ENCODE measurements around the gene MICAL3.

Gene MICAL3

DNA sequence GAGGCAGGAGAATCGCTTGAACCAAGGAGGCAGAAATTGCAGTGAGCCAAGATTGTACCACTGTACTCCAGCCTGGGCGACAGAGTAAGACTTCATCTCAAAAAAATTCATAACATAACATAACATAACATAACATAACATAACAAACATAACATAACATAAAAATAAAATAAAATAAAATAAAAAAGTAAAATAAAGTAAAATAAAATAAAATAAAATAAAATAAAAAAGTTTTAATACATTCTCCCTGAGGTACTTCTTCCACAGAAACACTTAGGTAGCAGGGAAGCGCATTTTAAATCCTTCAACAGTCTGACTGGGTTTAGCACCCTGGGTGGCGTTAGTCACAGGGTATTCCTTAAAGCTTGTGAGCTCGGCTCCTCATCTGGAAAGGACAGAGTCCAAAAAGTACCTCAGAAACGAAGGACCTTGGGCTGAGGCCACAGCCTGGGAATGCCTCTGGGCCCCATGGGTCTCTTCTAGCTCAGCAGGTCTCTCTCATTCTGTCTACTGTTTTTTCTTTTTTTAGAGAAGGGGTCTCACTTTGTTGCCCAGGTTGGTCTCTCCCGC lies 41.7 kb downstream of the MICAL3 start:
- no peak overlapping the region for H3K27ac ChIP-seq
- no peaks in the 10 kb centered on the region for H3K36me3 ChIP-seq (replicated peaks)
- H3K4me3 ChIP-seq (ENCODE audit: low read depth, low read length): no peak overlapping the region
- in situ Hi-C loops (cut with HindIII; ENCODE audit: low pct_ligation_motif_present, low sequenced_read_pairs): no loop called here
- DNase-seq: no peak
- H3K27me3 ChIP-seq (replicated peaks): no peaks in the 10 kb centered on the region
- TF ChIP-seq, protein P1, sequence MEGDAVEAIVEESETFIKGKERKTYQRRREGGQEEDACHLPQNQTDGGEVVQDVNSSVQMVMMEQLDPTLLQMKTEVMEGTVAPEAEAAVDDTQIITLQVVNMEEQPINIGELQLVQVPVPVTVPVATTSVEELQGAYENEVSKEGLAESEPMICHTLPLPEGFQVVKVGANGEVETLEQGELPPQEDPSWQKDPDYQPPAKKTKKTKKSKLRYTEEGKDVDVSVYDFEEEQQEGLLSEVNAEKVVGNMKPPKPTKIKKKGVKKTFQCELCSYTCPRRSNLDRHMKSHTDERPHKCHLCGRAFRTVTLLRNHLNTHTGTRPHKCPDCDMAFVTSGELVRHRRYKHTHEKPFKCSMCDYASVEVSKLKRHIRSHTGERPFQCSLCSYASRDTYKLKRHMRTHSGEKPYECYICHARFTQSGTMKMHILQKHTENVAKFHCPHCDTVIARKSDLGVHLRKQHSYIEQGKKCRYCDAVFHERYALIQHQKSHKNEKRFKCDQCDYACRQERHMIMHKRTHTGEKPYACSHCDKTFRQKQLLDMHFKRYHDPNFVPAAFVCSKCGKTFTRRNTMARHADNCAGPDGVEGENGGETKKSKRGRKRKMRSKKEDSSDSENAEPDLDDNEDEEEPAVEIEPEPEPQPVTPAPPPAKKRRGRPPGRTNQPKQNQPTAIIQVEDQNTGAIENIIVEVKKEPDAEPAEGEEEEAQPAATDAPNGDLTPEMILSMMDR (IDR thresholded peaks at IDR 0.05; ENCODE audit: low read depth, low read length, missing control alignments): no peak

DNA sequence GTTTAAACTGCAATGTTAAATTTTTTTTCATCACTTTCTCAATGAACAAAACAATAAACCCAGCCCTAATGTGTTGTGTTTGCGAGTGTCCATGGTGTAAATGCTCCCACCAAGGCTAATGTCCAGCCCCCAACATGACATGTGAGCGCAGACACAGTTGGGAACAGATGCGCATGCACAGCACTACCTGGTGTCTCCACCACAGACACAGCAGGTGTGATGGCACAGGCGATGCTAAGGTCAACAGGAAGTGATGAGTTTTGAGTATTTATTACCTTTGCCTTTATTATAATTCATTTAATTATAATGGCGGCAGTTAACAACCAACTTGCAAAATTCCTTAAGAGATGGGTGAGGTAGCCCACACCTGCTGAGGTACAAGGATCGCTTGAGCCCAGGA lies 42.9 kb downstream of the MICAL3 start:
- in situ Hi-C loops (cut with HindIII; ENCODE audit: low pct_ligation_motif_present, low sequenced_read_pairs): no loop called here
- H3K36me3 ChIP-seq (replicated peaks): no peaks in the 10 kb centered on the region
- H3K4me3 ChIP-seq (ENCODE audit: low read depth, low read length): no peak overlapping the region
- DNase-seq: no peak
- no peaks in the 10 kb centered on the region for H3K27me3 ChIP-seq (replicated peaks)
- no peak overlapping the region for H3K27ac ChIP-seq
- TF ChIP-seq, protein P1 (IDR thresholded peaks at IDR 0.05; ENCODE audit: low read depth, low read length, missing control alignments): no peak

DNA sequence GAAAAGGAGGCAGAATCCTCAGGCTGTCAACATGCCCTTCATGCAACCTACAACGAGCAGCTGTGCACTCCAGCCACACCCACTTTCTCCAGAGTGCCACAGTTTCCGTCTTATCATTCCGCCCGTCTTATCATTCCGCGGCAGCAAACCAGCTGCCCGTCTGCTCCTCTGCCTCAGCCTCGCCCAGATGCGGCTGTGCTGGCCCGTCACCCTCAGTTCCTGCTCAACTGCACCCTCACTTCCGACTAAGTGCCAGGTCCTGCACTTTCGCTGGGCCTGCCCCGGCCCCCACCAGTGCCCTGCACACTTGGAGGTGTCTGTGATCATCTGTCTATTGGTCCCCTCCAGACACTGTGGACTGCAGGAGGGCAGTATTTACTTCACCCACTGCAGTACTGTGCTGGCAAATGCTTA lies 43.7 kb downstream of the MICAL3 start:
- in situ Hi-C loops (cut with HindIII; ENCODE audit: low pct_ligation_motif_present, low sequenced_read_pairs): no loop called here
- H3K36me3 ChIP-seq (replicated peaks): no peaks in the 10 kb centered on the region
- H3K27me3 ChIP-seq (replicated peaks): no peaks in the 10 kb centered on the region
- DNase-seq: no peak
- TF ChIP-seq, protein P1 (IDR thresholded peaks at IDR 0.05; ENCODE audit: low read depth, low read length, missing control alignments): no peak
- no peak overlapping the region for H3K4me3 ChIP-seq (ENCODE audit: low read depth, low read length)
- no peak overlapping the region for H3K27ac ChIP-seq

DNA sequence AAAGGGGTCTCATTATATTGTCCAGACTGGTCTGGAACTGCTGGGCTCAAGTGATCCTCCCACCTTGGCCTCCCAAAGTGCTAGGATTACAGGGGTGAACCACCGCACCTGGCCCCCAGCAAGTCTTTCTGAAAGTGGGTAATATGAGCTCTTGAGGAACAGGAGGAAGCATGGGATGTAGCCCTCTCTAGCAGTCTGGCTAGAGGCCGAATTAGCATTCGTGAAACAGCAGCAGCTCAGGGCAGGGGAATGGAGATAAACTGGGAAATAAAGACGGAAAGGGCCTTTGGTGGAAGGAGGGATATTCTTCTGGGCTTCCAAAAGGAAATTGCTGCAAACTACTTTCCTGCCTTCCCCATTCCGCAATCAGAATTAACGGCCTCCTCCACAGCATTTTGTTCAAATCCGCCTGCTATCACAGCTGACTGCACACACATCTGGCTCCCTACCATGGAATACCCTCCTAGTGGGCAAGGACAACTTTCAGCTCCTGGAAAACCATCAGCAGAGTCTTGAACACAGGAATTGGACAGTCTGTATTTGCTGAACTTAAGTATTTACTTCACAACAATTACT lies 44.3 kb downstream of the MICAL3 start:
- H3K27ac ChIP-seq: no peak overlapping the region
- TF ChIP-seq, protein P1 (IDR thresholded peaks at IDR 0.05; ENCODE audit: low read depth, low read length, missing control alignments): no peak
- H3K36me3 ChIP-seq (replicated peaks): no peaks in the 10 kb centered on the region
- in situ Hi-C loops (cut with HindIII; ENCODE audit: low pct_ligation_motif_present, low sequenced_read_pairs): no loop called here
- no peaks in the 10 kb centered on the region for H3K27me3 ChIP-seq (replicated peaks)
- no peak overlapping the region for H3K4me3 ChIP-seq (ENCODE audit: low read depth, low read length)
- DNase-seq: no peak

DNA sequence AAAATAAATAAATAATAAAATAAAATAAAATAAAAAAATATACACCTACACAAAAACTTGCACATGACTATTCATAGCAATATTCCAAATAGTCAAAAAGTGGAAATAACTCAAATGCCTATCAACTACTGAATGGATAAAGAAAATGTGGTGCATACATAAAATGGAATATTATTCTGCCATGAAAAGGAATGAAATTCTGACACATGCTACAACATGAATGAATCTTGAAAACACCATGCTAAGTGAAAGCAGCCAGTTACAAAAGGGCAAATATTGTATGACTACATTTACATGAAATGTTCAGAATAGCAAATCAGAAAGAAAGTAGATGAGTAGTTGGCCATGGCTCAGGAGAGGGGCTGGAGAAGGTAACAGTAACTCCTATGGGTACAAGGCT lies 46.3 kb downstream of the MICAL3 start:
- TF ChIP-seq, protein P1 (IDR thresholded peaks at IDR 0.05; ENCODE audit: low read depth, low read length, missing control alignments): no peak
- no peak for DNase-seq
- Histone ChIP-seq H3K36me3 (replicated peaks) (no peaks in the 10 kb centered on the region), H3K27ac (no peak overlapping the region), H3K27me3 (replicated peaks) (no peaks in the 10 kb centered on the region), H3K4me3 (ENCODE audit: low read depth, low read length) (no peak overlapping the region)
- in situ Hi-C loops (cut with HindIII; ENCODE audit: low pct_ligation_motif_present, low sequenced_read_pairs): no loop called here

DNA sequence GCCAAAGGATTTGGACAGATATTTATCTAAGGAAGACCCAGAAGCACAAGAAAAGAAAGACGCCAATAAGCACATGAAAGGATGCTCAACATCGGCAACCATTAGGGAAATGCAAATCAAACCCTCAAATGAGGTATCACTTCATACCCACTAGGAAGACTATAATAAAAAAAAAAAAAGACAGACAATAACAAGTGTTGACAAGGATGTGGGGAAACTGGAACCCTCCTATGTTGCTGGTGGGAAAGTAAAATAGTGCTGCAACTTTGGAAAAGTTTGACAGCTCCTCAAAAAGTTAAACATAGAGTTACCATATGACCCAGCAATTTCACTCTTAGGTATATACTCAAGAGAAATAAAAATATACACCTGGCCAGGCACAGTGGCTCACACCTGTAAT lies 47.0 kb downstream of the MICAL3 start:
- Histone ChIP-seq H3K4me3 (ENCODE audit: low read depth, low read length) (no peak overlapping the region), H3K27me3 (replicated peaks) (no peaks in the 10 kb centered on the region), H3K27ac (no peak overlapping the region), H3K36me3 (replicated peaks) (no peaks in the 10 kb centered on the region)
- TF ChIP-seq, protein P1 (IDR thresholded peaks at IDR 0.05; ENCODE audit: low read depth, low read length, missing control alignments): no peak
- in situ Hi-C loops (cut with HindIII; ENCODE audit: low pct_ligation_motif_present, low sequenced_read_pairs): no loop called here
- DNase-seq: no peak
